Articular chondrocyte of knee joint (primary cell): Measurements from ENCODE around the gene RFX1. TPM values are rescaled to one million over a fixed set of nuclear protein-coding genes. Genes with fewer than 3 reads are reported as not detected.

Source experiments
- total RNA-seq: library from RNA; depleted of rRNA; stranded (reverse); fragments of >200 nt; gene quantifications from 2 replicates; pipeline ENCODE4 v1.2.3, GENCODE V29; 2012

The RFX1 gene
- 2.1 and 2.6 TPM in 2 replicates for total RNA-seq

GRCh38 chr19:14006085-14006765 lies at the start of gene RFX1:
Gene RFX1 (minus strand): TSS chr19:14006320. CDS start chr19:13993843, 12,477 bp downstream.

GRCh38 chr19:14031719-14032480 lies 25.8 kb upstream of the RFX1 start, which contains the start of gene IL27RA:
Gene IL27RA (plus strand): TSS chr19:14031762. CDS start chr19:14031873, 111 bp downstream.

GRCh38 chr19:14027856-14028450 lies 21.8 kb upstream of the RFX1 start, which contains the start of gene RLN3:
Gene RLN3 (plus strand): TSS chr19:14028148. CDS start chr19:14028205, 57 bp downstream.

GRCh38 chr19:13952154-13952930 lies 53.8 kb downstream of the RFX1 start, which contains the start of gene DCAF15:
Gene DCAF15 (plus strand): TSS chr19:13952509. CDS start chr19:13952513, 4 bp downstream.

DNA sequence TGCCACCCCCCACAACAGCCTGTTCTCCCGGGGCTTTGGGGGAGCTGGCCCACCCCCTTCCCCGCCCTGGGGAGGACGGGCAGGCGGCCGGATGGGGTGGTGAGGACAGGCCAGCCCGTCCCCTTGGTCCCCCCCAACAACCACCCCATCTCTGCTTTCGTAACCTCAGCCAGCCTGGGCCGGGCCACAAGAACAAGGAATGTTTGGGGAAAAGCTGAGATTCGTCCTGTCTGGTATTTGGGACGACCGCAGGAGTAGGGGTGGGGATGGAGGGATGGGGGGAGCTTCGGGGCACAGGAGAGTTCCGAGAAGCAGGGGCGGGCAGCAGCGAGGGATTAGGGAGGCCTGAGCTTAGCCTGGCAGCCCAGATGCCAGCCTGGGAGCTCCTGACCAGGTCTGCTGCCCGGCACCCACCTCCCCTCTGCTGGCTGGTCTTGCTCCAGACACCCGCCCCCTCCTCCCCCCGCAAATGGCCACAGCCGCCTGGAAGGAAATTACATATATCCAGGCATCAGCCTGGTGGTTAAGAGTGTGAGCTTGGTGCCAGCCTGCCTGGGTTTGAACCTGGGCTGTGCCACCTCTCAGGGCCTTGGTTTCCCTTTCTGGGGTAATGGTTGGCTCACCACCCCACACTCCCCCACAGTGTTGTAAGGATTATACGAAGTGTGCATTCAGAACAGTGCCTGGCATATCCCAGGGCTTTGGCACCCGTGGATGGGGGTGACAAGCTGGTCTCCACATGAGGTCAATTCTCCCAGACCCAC lies 67.6 kb downstream of the RFX1 start, which contains the start of gene PODNL1:
Gene PODNL1 (minus strand): TSS at position 117 of the 764 bp plus-strand sequence. CDS start 236 bp downstream, outside the sequence.

Other genes with a start within 250 kb of the RFX1 start
- 21.3 and 21.8 TPM in 2 replicates for gene MRI1, start 241.8 kb downstream of the RFX1 start, total RNA-seq
- gene C19orf53, start 231.9 kb downstream of the RFX1 start, total RNA-seq = 41.2 and 60.3 TPM in 2 replicates
- 3.1 and 4.8 TPM in 2 replicates for gene ZSWIM4, start 210.9 kb downstream of the RFX1 start, total RNA-seq
- gene NANOS3, start 129.2 kb downstream of the RFX1 start, total RNA-seq = not detected in 2 replicates
- gene BRME1, start 100.2 kb downstream of the RFX1 start, total RNA-seq = 0.54 and 0.65 TPM in 2 replicates
- 15.5 and 17.0 TPM in 2 replicates for gene CC2D1A, start 100.1 kb downstream of the RFX1 start, total RNA-seq
- 7.6 and 8.6 TPM in 2 replicates for gene PODNL1, start 67.9 kb downstream of the RFX1 start, total RNA-seq
- gene DCAF15, start 53.8 kb downstream of the RFX1 start, total RNA-seq = 7.7 and 8.6 TPM in 2 replicates
- gene RLN3, start 21.8 kb upstream of the RFX1 start, total RNA-seq = not detected in 2 replicates
- gene IL27RA, start 25.4 kb upstream of the RFX1 start, total RNA-seq = 1.4 and 2.0 TPM in 2 replicates
- gene PALM3, start 55.8 kb upstream of the RFX1 start, total RNA-seq = under 0.01 TPM in 2 replicates
- gene MISP3, start 66.5 kb upstream of the RFX1 start, total RNA-seq = 0.22 and 0.26 TPM in 2 replicates
- gene C19orf67, start 79.5 kb upstream of the RFX1 start, total RNA-seq = not detected in 2 replicates
- 18.6 and 19.3 TPM in 2 replicates for gene SAMD1, start 84.4 kb upstream of the RFX1 start, total RNA-seq
- gene PRKACA, start 111.4 kb upstream of the RFX1 start, total RNA-seq = 43.5 and 46.8 TPM in 2 replicates
- gene ASF1B, start 130.3 kb upstream of the RFX1 start, total RNA-seq = 5.0 and 8.8 TPM in 2 replicates
- 4.1 and 4.8 TPM in 2 replicates for gene ADGRL1, start 199.8 kb upstream of the RFX1 start, total RNA-seq